ENCODE measurements around the gene TPRG1. TPM values are rescaled to one million over a fixed set of nuclear protein-coding genes. Genes with fewer than 3 reads are reported as not detected.

The TPRG1 gene
- total and polyA plus RNA-seq, 2 donors (not counting 3 experiments of a cell fraction or from before 2014, with no cell fraction given), result 0.30 TPM; not detected in 1

DNA sequence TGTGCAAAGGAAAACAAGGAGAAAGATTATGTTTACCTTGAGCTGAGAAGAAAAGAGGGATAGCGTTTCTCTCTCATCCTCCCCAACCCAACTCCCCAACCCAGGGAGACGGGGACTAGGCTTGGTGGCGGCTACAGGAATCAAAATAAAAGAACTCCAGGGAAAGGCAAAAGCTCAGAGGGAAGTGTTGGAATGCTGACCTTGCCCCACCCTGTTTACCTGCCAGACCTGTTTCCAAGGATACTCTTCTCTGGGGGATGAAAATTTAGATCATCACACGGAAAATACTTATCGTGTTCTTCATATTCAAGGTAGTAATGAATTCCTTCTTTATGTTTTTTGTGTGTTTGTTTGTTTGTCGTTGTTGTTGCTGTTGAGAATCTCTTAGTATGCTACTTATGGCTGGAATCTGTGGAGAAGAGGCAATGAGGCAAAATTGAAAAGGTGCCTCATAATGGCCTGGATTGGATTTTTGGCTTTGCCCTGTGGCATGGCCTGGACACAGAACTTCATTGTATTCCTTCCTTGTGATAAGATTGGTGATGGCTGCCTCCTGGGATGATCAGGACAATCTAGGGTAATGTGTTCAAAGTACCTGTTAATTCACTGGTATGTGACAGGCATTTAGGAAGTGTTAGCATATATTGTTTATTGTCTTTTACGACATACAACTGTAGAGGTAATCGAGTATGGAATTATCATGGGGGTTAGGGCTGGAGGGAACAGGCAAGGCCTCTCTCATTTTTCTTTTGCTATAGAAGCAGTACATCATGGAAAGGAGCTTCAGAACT is 11.1 kb upstream of the TPRG1 start:
- intact Hi-C loops (cut with micrococcal nuclease), result no loop called here
- no peaks in the 10 kb centered on the region for H4K20me1 ChIP-seq (replicated peaks; ENCODE audit: control insufficient read depth, extremely low read depth, insufficient read depth, low read length)
- FAIRE-seq, result no peak
- H3K27ac ChIP-seq (ENCODE audit: insufficient read depth, low read depth, low read length), result no peak overlapping the region
- ChIA-PET CTCF (interaction anchor here (1.2 to 1.4 kb wide), 2 partner anchors 15 to 18 kb away, joined by 3 read pairs; no protein-coding TSS in a partner anchor), POLR2A (no interaction called here)
- H3K4me2 ChIP-seq (ENCODE audit: insufficient read depth, low read length), result no peak overlapping the region
- no peaks in the 10 kb centered on the region for H3K79me2 ChIP-seq (ENCODE audit: control insufficient read depth, insufficient read depth, low read length)
- no TSS peak for BruUV-seq (replicated peaks)
- H3K9me3 ChIP-seq (replicated peaks; ENCODE audit: control insufficient read depth, insufficient read depth, low read length), result no peaks in the 10 kb centered on the region
- dilution Hi-C loops (cut with MboI; ENCODE audit: extremely low pct_ligation_motif_present, low sequenced_read_pairs), result no loop called here
- H3K36me3 ChIP-seq (ENCODE audit: control insufficient read depth in 2 of 2, extremely low read depth in 1 of 2, insufficient read depth in 2 of 2, low read length in 2 of 2), result no peaks in the 10 kb centered on the region
- no peaks in the 10 kb centered on the region for H3K9me1 ChIP-seq (replicated peaks; ENCODE audit: control insufficient read depth, extremely low read depth, insufficient read depth, low read length)
- H3K4me1 ChIP-seq (ENCODE audit: control insufficient read depth, extremely low read depth, insufficient read depth, low read length), result no peaks in the 10 kb centered on the region
- no peak overlapping the region for H2AFZ ChIP-seq (ENCODE audit: low read depth, low read length)
- no peaks in the 10 kb centered on the region for H3K27me3 ChIP-seq (ENCODE audit: control insufficient read depth in 2 of 2, insufficient read depth in 2 of 2, low read length in 2 of 2)
- H3K4me3 ChIP-seq (replicated peaks in 1 of 3; ENCODE audit: insufficient read depth in 1 of 3, low read depth in 1 of 3, low read length in 3 of 3), result no peak overlapping the region
- no peak overlapping the region for H3K9ac ChIP-seq (replicated peaks; ENCODE audit: extremely low read depth, insufficient read depth, low read length)
- no peak for DNase-seq (ENCODE audit: low read depth, low spot score)
- TF ChIP-seq MYC (IDR thresholded peaks at IDR 0.05; ENCODE audit: low read depth, low read length) (no peak), POLR2A (IDR thresholded peaks at IDR 0.05; ENCODE audit: low read depth, low read length) (no peak), POLR2AphosphoS5 (IDR thresholded peaks at IDR 0.05; ENCODE audit: insufficient read depth, low read depth, low read length) (no peak), FOS (IDR thresholded peaks at IDR 0.05; ENCODE audit: borderline replicate concordance, insufficient read depth, low read length) (no peak), EZH2 (IDR thresholded peaks at IDR 0.05; ENCODE audit: borderline replicate concordance, low read depth, low read length, severe bottlenecking) (no peak)
- TF ChIP-seq, protein P1, sequence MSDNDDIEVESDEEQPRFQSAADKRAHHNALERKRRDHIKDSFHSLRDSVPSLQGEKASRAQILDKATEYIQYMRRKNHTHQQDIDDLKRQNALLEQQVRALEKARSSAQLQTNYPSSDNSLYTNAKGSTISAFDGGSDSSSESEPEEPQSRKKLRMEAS (IDR thresholded peaks at IDR 0.05; ENCODE audit: insufficient read depth, insufficient read length), result no peak
- TF ChIP-seq, protein P2, sequence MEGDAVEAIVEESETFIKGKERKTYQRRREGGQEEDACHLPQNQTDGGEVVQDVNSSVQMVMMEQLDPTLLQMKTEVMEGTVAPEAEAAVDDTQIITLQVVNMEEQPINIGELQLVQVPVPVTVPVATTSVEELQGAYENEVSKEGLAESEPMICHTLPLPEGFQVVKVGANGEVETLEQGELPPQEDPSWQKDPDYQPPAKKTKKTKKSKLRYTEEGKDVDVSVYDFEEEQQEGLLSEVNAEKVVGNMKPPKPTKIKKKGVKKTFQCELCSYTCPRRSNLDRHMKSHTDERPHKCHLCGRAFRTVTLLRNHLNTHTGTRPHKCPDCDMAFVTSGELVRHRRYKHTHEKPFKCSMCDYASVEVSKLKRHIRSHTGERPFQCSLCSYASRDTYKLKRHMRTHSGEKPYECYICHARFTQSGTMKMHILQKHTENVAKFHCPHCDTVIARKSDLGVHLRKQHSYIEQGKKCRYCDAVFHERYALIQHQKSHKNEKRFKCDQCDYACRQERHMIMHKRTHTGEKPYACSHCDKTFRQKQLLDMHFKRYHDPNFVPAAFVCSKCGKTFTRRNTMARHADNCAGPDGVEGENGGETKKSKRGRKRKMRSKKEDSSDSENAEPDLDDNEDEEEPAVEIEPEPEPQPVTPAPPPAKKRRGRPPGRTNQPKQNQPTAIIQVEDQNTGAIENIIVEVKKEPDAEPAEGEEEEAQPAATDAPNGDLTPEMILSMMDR (IDR thresholded peaks at IDR 0.05; ENCODE audit: extremely low read depth in 1 of 2, insufficient read depth in 1 of 2, low read depth in 1 of 2, low read length in 2 of 2), result no peak

Measured in endothelial cell of umbilical vein (primary cell).